ENCODE measurements around the gene CWF19L2.

Gene CWF19L2

DNA sequence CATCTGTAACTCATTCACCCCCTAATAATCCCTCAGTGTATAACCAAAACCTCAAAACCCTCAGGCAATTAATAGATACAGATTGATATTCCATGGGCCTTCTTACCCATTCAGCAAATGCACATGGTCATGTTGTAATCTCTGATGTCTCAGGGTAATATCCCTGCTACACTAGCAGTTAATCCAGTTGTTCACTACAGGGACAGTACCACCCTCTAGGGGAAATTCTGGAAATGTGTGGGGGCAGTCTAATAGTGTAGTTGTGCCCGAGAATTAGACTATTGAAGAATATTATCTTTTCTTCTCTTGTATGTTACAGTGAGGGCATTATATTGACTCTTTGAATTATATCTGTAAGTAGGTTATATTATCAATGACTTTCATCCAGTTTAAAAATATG is 175.4 kb downstream of the CWF19L2 start:
- DNase-seq: no peak

Data from NCI-H1105 (cell line).